Gastrocnemius medialis (tissue), 4 donors: ENCODE results near the gene CDK5RAP3.

Experiments used
- POLR2A ChIP-seq, 2 donors: fragments of 450-650 bp; IDR thresholded peaks; one replicate each; pipeline ENCODE4 v1.6.1; 2017; ENCODE audit warnings: antibody characterized with exemption in 2 of 2, mild to moderate bottlenecking in 2 of 2, moderate library complexity in 2 of 2
- TF ChIP-seq, protein P1 (sequence below), 5 experiments: fragments of 450-650 bp in 3 of 5; fragments of 200-600 bp in 2 of 5; sonication (generic) in 2 of 5; IDR thresholded peaks in 4 of 5; conservative IDR thresholded peaks in 1 of 5; 1 replicate in 4 of 5; 2 replicates in 1 of 5; pipeline ENCODE4 v1.5.1; 2016 to 2019; ENCODE audit warnings: antibody characterized with exemption in 5 of 5, mild to moderate bottlenecking in 3 of 5, moderate library complexity in 3 of 5

DNA sequence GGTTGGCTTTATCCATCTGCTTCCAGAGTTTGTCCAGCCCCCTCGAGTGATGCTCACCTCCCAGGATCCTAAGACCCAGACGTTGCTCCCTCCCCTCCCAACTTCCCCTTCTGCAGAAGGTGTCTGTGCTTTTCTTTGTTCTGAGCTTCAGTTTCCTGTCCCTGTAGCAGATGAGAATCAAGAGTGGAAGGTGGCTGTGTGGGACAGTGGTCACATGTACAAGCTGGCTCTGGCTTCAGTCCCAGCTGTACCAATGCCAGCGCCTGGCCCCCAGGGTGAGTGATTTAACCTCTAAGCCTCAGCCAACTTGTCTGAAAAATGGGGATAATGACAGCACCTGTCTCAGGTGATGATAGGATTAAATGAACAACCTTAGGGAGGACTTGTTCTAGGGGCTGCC is 21.0 kb upstream of the CDK5RAP3 start:
- TF ChIP-seq, protein P1, sequence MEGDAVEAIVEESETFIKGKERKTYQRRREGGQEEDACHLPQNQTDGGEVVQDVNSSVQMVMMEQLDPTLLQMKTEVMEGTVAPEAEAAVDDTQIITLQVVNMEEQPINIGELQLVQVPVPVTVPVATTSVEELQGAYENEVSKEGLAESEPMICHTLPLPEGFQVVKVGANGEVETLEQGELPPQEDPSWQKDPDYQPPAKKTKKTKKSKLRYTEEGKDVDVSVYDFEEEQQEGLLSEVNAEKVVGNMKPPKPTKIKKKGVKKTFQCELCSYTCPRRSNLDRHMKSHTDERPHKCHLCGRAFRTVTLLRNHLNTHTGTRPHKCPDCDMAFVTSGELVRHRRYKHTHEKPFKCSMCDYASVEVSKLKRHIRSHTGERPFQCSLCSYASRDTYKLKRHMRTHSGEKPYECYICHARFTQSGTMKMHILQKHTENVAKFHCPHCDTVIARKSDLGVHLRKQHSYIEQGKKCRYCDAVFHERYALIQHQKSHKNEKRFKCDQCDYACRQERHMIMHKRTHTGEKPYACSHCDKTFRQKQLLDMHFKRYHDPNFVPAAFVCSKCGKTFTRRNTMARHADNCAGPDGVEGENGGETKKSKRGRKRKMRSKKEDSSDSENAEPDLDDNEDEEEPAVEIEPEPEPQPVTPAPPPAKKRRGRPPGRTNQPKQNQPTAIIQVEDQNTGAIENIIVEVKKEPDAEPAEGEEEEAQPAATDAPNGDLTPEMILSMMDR (IDR thresholded peaks at IDR 0.05 in 4 of 5, conservative IDR thresholded peaks at IDR 0.05 in 1 of 5): no peak
- no peak for TF ChIP-seq POLR2A (IDR thresholded peaks at IDR 0.05)
